C4-2B (cell line): ENCODE data around the gene KNTC1.

Experiments
- CTCF ChIP-seq: fragments of 450-650 bp; conservative IDR thresholded peaks from 2 replicates; pipeline ENCODE4 v1.5.1; 2017; ENCODE audit warnings: mild to moderate bottlenecking
- ZFX ChIP-seq: fragments of 450-650 bp; IDR thresholded peaks from 2 replicates; pipeline ENCODE4 v1.6.1; 2017

DNA sequence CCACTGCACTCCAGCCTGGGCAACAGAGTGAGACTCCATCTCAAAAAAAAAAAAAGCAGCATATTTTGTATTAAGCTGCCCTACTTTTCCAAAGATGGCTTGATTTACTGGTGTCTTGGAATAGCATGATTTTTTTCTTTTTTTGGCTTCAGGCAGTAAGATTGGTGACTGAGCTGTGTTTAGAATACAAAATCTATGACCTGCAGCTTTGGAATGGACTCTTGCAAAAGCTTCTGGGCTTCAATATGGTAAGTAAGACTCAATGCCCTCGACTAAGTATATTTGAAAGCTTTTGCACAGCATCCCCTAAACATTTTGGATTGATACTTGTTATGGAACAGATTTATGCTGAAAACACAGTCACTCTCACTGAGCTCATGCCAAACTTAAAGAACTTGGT is 87.8 kb downstream of the KNTC1 start:
- TF ChIP-seq CTCF = no peak
- no peak for TF ChIP-seq ZFX
